CD4-positive, alpha-beta T cell (primary cell): ENCODE data around the gene RAB32. TPM values are rescaled to one million over a fixed set of nuclear protein-coding genes. Genes with fewer than 3 reads are reported as not detected.

Experiments
- ATAC-seq: fragments of 200-7000 bp; cut with Tn5 transposase; one replicate; pipeline ENCODE4 v1.10.0; 2022; ENCODE audit warnings: mild to moderate bottlenecking; ENCODE audit not compliant: poor library complexity
- CTCF ChIA-PET: fragments of 350-600 bp; sonication (Branson Sonifier 250); formaldehyde crosslinking; loops from one replicate; lab custom pipeline; 2021; ENCODE audit warnings: antibody characterized with exemption, inconsistent platforms; lab: Charles Lee
- POLR2A ChIA-PET: fragments of 350-600 bp; sonication (Branson Sonifier 250); formaldehyde crosslinking; loops from one replicate; lab custom pipeline; 2021; ENCODE audit warnings: antibody characterized with exemption, inconsistent platforms; lab: Charles Lee
- DNase-seq, 14 experiments: peaks; one replicate each; pipeline ENCODE4 v3.0.0-alpha.2; 2013 to 2020; ENCODE audit warnings: mixed read lengths in 2 of 14
- H3K27ac ChIP-seq, 2 donors: one replicate each; pipeline versions ENCODE4 v1.5.1 to v1.7.0; 2013; ENCODE audit warnings: low read length in 2 of 2, low read depth in 1 of 2, mild to moderate bottlenecking in 1 of 2
- H3K27me3 ChIP-seq, 2 experiments: 1 replicate in 1 of 2; 2 replicates in 1 of 2; pipeline versions ENCODE4 v1.6.1 to v1.7.0; 2013; ENCODE audit warnings: low read length in 2 of 2, control low read depth in 1 of 2, mild to moderate bottlenecking in 1 of 2, moderate library complexity in 1 of 2; ENCODE audit not compliant: insufficient read depth in 2 of 2, control insufficient read depth in 1 of 2
- H3K36me3 ChIP-seq: one replicate; pipeline ENCODE4 v1.6.1; 2013; ENCODE audit warnings: low read length, control low read depth; ENCODE audit not compliant: insufficient read depth
- H3K4me1 ChIP-seq: one replicate; pipeline ENCODE4 v1.6.1; 2013; ENCODE audit warnings: low read length, control low read depth; ENCODE audit not compliant: insufficient read depth
- H3K4me3 ChIP-seq: one replicate; pipeline ENCODE4 v1.5.1; 2013; ENCODE audit warnings: mild to moderate bottlenecking, low read length, moderate library complexity
- H3K9me3 ChIP-seq, 2 experiments: 1 replicate in 1 of 2; 2 replicates in 1 of 2; pipeline versions ENCODE4 v1.6.1 to v1.7.0; 2013; ENCODE audit warnings: low read length in 2 of 2, mild to moderate bottlenecking in 2 of 2, control low read depth in 1 of 2, moderate library complexity in 1 of 2; ENCODE audit not compliant: control insufficient read depth in 1 of 2, insufficient read depth in 1 of 2
- H3K27ac Mint-ChIP-seq: one replicate; pipeline ENCODE4 v1.8.0; 2020; ENCODE audit warnings: mixed read lengths
- H3K27me3 Mint-ChIP-seq: one replicate; pipeline ENCODE4 v1.8.0; 2021; ENCODE audit warnings: mixed read lengths
- H3K36me3 Mint-ChIP-seq: one replicate; pipeline ENCODE4 v1.8.0; 2021; ENCODE audit warnings: low read depth, mixed read lengths
- H3K4me1 Mint-ChIP-seq: one replicate; pipeline ENCODE4 v1.8.0; 2021; ENCODE audit warnings: low read depth, mixed read lengths
- H3K4me3 Mint-ChIP-seq: one replicate; pipeline ENCODE4 v1.8.0; 2020; ENCODE audit warnings: mild to moderate bottlenecking, mixed read lengths
- H3K9me3 Mint-ChIP-seq: one replicate; pipeline ENCODE4 v1.8.0; 2020; ENCODE audit warnings: mixed read lengths
- CTCF ChIP-seq: fragments of 200-600 bp; IDR thresholded peaks from one replicate; pipeline ENCODE4 v1.8.0; 2022; ENCODE audit warnings: antibody characterized with exemption, mild to moderate bottlenecking
- intact Hi-C, 2 experiments: fragments of 100-400 bp; cut with DNase I in 1 of 2; cut with micrococcal nuclease in 1 of 2; formaldehyde crosslinking; loops; one replicate each; pipeline versions ENCODE4 v1.15.1 to v1.9.0; 2023 to 2025; cut with DNase I, micrococcal nuclease
- total RNA-seq, 174 experiments: library from RNA in 2 of 174; stranded (reverse) in 2 of 174; gene quantifications; one replicate each; pipeline ENCODE4 v1.2.3 and lab custom pipeline; 2021 to 2026

Gene RAB32
- total RNA-seq, 2 experiments from 2014 or later: 0.44 to 0.47 TPM

- H3K4me3 Mint-ChIP-seq: no peak overlapping the region
- DNase-seq (peak in 1 of 14 experiments; percentile 11), ATAC-seq (no peak)
- Histone ChIP-seq H3K9me3 (no peaks in the 10 kb centered on the region), H3K36me3 (no peaks in the 10 kb centered on the region), H3K4me1 (peaks cover 3% of the 10 kb centered on the region), H3K27ac (no peak overlapping the region), H3K4me3 (no peak overlapping the region), H3K27me3 (no peaks in the 10 kb centered on the region)
- H3K27me3 Mint-ChIP-seq: peaks cover 14% of the 10 kb centered on the region
- POLR2A ChIA-PET: no interaction called here
- intact Hi-C loops: no loop called here
- peaks cover 6% of the 10 kb centered on the region for H3K4me1 Mint-ChIP-seq
- TF ChIP-seq CTCF: no peak
- H3K9me3 Mint-ChIP-seq: no peaks in the 10 kb centered on the region
- H3K27ac Mint-ChIP-seq: no peak overlapping the region
- H3K36me3 Mint-ChIP-seq: no peaks in the 10 kb centered on the region
- CTCF ChIA-PET: no interaction called here
Measured at GRCh38 chr6:146594495-146594894, 50.9 kb downstream of the RAB32 start.

DNA sequence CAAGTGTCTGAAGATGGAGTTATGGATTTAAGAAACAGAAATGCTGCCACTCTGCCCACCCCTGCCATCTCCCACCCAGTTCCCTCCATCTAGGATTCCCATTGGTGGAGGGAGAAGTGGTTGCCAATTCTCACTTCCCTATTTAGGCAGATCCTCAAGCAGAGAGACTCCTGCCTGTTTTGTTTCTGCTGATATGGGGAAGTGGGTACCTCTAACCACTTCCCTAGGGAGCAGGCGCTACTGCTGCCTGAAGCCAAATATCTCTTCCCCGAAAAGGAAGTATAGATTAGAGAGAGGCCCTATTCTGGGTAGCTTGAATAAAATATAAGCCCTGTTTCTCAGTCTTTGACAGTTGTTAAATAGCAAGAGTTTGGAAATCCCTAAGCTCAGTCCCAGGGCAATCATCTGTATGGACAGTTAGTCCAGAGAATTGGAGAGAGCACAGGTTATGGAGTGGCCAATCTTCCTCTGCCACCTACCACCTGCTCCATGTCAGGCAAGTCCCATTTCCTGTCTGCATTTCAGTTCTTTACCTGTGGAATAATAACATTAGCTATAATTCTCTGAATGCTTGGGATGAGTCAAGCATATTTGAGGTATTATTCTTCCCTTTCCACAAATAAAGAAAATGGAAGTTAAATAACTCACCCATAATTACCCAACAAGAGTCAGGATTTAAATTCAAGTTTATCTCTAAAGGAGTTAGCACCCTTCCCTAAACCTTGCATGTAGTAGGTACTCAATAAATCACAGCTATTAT, 52.5 kb downstream of the RAB32 start:
- ATAC-seq (no peak), DNase-seq (peak in 3 of 14 experiments; percentile 19 to 44 (median 40))
- Histone ChIP-seq H3K4me1 (peaks cover 3% of the 10 kb centered on the region), H3K27me3 (peaks cover 0 to 5% of the 10 kb centered on the region in 2 experiments), H3K36me3 (no peaks in the 10 kb centered on the region), H3K9me3 (no peaks in the 10 kb centered on the region), H3K27ac (no peak overlapping the region), H3K4me3 (no peak overlapping the region)
- H3K27me3 Mint-ChIP-seq: peaks cover 26% of the 10 kb centered on the region
- CTCF ChIA-PET: no interaction called here
- intact Hi-C loops: no loop called here
- POLR2A ChIA-PET: no interaction called here
- H3K27ac Mint-ChIP-seq: no peak overlapping the region
- H3K9me3 Mint-ChIP-seq: no peaks in the 10 kb centered on the region
- H3K36me3 Mint-ChIP-seq: no peaks in the 10 kb centered on the region
- TF ChIP-seq CTCF: no peak
- peaks cover 6% of the 10 kb centered on the region for H3K4me1 Mint-ChIP-seq
- H3K4me3 Mint-ChIP-seq: no peak overlapping the region

DNA sequence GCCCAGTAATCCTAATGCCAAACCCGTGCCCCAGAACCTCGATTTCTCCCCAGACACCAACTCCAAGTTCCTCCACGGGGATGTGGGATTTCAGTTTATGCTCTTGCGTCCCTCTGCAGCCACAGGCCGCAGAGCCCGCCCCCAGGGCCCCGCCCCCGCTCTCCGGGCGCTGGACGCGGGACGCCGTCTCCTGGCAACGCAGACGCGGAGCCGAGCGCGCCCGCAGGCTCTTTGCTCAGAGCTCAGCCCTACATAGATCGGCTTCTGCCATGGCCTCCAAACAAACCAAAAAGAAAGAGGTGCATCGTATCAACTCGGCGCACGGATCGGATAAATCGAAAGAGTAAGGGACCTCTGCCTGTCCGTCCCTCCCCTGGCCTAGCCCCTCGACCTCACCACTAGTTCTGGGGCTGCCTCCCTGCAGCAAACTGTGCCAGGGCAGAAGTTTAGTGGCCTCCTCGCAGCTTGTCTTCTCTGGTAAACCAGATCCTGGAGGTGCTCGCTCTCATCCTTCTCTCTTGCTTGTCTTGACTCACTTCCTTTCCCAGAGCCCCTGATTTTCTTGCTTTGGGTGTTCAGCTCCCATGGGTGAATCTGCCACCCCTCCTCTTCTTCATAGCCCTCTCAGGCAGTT, 55.3 kb downstream of the RAB32 start, which contains the start of gene ADGB:
TSS of gene ADGB (plus strand) at position 201 of the 634 bp plus-strand sequence. CDS start at position 270, 69 bp downstream.
- H3K27me3 ChIP-seq: peaks cover 0 to 5% of the 10 kb centered on the region in 2 experiments
- H3K4me1 ChIP-seq: peaks cover 3% of the 10 kb centered on the region
- intact Hi-C loops: no loop called here
- CTCF ChIA-PET: no interaction called here
- peak in 2 of 14 experiments; percentile 17 to 23 for DNase-seq
- TF ChIP-seq CTCF: no peak
- Mint-ChIP-seq H3K36me3 (no peaks in the 10 kb centered on the region), H3K27me3 (peaks cover 26% of the 10 kb centered on the region), H3K4me1 (peaks cover 6% of the 10 kb centered on the region), H3K4me3 (no peak within 1 kb of the TSS), H3K9me3 (no peaks in the 10 kb centered on the region), H3K27ac (no peak within 1 kb of the TSS)
- POLR2A ChIA-PET: no interaction called here
- H3K27ac ChIP-seq: no peak within 1 kb of the TSS
- ATAC-seq: no peak
- peaks cover 0 to 3% of the 10 kb centered on the region in 2 experiments for H3K9me3 ChIP-seq
- no peaks in the 10 kb centered on the region for H3K36me3 ChIP-seq
- H3K4me3 ChIP-seq: no peak within 1 kb of the TSS
